GM21737 (cell line): Measurements from ENCODE around the gene IGSF10.

Experiments used
- ATAC-seq: cut with Tn5 transposase; IDR thresholded peaks from one replicate; pipeline ENCODE4 v1.9.1; 2021; ENCODE audit warnings: mild to moderate bottlenecking, moderate library complexity; ENCODE audit not compliant: unreplicated experiment

IGSF10 gene

DNA sequence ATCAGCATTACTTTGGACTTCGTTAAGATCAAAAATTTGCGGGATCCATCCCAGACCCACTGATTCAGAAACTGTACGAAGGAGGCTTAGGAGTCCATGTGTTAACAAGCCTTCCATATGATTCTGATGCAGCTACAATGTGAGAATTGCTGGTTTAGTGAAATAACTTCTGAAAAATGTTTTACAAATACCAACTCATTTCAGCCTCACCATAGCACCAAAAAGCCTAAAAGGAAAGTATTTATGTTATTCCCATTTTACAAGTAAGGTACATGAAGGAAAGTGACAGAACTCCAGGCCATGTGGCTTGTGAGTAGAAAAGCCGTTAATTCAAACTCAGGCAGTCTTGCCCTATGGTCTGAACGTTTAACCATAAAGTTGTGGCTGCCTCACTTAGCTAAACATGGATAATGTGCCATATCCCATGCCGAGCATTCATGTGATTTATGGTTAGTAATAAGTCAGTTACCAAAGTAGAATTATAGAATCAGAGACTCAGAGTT is 1.5 kb upstream of the IGSF10 start:
- ATAC-seq = no peak

DNA sequence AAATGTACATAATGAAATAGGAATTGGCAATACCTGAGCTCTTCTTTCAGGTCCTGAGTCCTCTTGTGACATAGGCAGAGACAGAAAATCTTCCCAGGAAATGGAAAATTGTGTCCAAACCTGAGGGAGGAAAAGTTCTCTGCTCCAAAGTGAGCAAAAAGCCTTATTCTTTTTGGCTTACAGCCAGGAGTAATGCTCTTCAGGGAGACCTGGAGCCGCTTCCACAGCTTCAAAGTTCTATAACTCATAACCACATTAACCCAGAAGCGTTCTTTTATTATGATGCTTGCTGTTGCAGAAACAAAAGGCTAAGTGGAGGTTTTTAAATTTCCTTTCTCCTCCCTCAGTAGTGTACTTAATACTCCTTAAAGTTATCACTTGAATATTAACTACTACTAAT is 633 bp downstream of the IGSF10 start:
- ATAC-seq = no peak

- no peak for ATAC-seq
Measured at GRCh38 chr3:151459358-151459757, 1.5 kb downstream of the IGSF10 start.

DNA sequence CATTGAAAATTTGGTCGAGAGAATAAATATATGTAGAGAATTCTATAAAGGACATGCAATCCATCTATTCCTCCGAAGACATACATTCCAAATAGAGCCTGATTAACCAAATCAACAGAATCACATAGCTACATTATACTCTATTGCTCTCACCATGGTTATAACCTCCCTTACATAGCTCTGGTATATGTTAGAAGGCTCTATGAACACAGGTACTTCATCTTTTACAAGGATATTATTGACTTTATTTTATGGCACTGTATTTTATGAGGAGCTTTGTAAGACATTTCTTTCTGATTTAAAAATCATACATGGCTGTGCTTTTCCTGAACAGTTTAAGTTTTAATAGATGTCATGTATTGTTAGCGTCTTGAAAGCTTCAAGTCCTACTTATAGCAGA is 4.8 kb downstream of the IGSF10 start:
- no peak for ATAC-seq

DNA sequence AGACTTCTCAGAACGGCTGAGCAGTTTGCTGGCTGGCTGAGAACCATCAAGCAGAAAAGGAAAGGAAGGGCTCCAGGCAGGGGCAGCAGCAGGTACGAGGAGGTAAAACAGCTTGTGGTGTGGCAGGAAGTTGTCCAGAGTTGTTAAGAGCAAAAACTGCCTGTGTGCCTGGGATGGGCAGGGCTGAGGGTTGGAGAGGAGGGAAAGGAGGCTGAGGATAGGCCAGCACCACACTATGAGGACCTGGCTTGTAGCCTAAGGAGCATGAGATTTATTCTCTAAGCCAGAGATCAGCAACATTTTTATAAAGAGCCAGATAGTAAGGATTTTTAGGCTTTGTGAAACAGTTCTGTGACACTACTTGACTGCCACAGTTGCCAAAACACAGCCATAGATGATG is 8.0 kb downstream of the IGSF10 start:
- ATAC-seq = no peak

- ATAC-seq = no peak
Measured at GRCh38 chr3:151452368-151452767, 8.5 kb downstream of the IGSF10 start.

GRCh38 chr3:151446002-151446340 is 14.9 kb downstream of the IGSF10 start:
- no peak for ATAC-seq

GRCh38 chr3:151445273-151446001 is 15.4 kb downstream of the IGSF10 start:
- ATAC-seq = no peak

DNA sequence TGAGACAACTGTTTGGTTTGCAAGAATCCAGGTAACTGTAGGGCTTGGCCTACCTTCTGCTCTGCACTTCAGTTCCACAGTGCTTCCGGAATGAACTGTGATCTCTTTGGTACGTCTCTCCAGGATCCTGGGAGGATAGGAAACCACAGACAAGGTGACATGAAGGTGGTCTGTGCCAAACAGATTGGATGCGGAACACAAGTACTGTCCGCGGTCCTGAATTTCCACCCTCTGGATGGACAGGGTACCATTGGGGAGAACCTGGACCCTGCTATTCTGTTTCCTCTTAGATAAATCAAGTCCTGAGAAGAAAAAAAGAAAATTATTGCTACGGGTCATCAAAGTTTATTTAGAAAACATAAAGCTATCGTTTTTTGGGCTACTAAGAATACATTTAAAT is 17.3 kb downstream of the IGSF10 start:
- ATAC-seq = no peak

DNA sequence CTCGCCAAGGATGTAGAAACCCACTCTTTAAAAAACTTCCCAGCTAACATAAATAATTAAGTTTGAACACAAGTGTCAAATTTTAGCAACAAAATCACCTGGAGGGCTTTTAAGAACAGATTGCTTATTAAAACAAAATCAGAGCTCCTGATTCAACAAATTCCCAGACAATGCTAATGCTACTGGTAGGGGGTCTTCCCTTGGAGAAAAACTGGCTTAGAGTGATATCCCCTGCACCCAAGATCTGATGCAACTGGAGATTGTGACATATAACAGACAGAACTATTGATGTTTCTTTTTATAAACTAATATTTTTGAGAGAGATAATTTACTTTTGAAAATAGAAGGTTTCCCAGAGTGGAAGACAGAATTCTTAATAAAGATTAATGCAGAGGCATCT is 19.9 kb downstream of the IGSF10 start:
- ATAC-seq = no peak

- ATAC-seq = no peak
Measured at GRCh38 chr3:151439652-151440125, 21.2 kb downstream of the IGSF10 start.

DNA sequence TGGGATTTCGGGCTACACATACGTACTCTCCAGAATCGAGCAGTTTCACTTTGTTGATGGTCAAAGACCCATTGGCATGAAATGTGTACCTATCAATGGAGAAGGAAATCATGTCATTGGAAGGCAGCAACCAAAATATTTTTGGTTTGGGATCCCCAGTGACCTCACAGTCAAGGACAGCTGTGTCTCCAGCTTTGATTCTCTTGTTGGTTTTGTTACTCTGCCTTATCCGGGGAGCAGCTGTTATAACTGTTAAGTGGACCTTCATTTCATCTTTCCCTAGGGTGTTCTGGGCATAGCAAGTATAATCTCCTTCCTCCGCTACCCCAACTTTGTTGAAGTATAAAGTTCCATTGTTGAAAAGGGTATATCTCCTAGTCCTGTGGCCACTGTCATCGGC is 23.0 kb downstream of the IGSF10 start:
- no peak for ATAC-seq

- no peak for ATAC-seq
Measured at GRCh38 chr3:151436675-151437446, 24.0 kb downstream of the IGSF10 start.

DNA sequence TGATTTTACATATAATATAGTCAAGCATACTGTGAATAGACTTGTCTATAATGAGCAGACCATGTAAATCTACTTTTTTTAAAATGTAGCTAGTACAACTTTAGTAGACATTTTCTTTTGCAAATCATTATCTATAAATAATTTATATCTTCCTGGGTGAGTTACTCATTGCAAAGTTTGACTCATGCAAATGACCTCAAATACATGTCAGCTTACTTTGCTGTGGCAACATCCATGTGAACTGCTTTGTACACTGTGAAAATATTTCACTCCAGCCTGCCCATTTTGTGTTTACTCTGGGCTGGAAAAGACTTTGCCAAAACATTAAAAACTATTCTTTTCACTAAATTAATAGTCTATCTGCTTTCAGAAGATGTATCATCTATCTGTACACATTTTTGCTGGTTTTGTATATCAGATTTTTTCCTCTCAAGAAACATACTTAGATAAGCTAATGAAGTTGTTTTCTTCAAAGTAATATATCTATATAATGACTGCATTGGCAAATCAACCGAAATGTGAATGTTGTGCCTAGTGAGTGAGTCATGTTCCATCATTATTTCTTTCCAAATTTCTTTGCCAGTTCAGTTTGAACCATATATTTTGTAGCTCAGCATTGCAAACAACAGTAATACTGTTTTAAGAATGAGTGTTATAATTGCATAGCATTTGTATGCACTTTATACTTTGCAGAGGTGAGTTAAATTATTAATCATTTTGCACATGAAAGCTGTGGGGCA is 26.5 kb downstream of the IGSF10 start:
- ATAC-seq = no peak

GRCh38 chr3:151432616-151433372 is 28.1 kb downstream of the IGSF10 start:
- no peak for ATAC-seq

GRCh38 chr3:151431940-151432339 is 28.9 kb downstream of the IGSF10 start:
- no peak for ATAC-seq

DNA sequence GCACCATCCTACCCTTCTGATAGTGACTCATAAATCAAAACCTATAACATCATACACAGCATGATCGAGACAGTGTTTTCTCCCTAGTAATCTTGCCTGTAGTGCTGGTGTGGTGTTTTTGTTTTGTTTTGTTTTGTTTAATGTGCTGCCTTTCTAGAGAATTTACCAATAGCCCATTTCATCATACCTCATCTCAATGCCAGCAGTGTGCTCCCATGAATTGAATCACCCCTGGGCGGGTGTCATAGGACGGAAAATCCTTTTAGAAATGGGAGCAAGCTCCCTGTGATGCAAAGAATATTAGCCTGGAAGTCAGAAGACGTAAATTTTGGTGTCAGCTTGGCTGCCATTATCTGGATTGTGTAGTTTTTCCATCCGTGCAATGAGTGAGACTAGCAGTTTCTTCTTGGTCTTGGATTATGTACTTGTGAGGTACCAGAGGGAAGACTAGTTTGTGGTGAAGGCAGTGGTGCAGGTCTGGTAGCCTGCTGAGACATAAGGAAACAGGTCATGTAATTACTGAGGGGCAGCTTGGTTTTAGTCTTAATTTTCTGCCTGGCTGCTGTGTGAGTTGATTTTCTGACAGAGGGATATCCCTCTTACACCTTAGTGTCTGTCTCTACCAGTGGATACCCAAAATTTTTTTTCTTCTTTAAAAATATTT is 29.9 kb downstream of the IGSF10 start:
- no peak for ATAC-seq

- ATAC-seq = no peak
Measured at GRCh38 chr3:151428386-151428785, 32.5 kb downstream of the IGSF10 start.

DNA sequence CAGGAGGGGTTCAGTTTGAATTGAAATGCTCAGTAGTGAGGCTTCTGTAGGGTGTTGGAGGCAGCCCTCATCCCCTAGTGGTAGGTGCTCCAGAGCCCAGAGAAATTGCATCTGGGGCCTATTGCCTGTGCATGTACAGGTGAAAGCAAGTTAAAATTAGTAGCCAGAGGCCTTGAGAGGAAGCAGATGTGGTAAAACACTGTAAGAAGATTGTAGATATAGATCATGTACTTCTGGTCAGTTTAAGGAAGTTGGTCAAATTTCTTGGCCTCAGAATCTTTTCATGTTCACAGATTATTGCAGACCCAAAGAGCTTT is 34.6 kb downstream of the IGSF10 start:
- ATAC-seq = no peak

DNA sequence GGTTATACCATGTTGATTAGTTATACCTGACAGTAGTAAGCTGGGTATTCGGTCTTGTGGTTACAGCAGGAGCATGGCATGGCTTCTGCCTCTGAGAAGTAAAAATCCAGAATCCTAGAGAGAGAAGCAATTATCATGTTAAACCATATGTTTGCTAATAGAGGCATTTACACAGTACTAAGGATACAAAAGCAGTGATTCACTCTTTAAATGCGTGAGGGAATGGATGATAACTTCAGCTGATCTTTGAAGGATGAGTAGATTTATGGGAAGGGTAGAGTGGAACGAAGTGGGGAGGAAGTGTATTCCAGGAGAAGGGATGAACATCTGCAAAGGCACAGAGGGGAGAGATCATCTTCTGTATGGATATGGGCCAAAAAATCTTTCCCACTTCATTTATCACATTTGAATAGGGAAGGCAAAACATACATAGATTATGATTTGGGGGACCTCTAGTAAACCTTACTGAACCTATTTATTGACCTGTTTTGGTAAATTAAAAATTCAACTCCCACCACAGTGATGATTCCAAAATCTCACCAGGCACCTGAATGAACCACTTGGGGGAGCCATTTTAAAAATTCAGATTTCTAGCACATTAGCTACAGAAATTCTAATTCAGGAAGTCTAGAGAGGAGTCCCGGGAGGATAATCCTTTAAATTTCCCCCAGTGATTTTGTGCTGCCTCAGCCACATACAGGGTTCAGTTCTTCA is 35.1 kb downstream of the IGSF10 start:
- no peak for ATAC-seq
